HEK293T (cell line): ENCODE data around the gene DIP2A.

Experiments
- ARNT ChIP-seq: fragments of 450-650 bp; IDR thresholded peaks from 2 replicates; pipeline ENCODE4 v1.6.1; 2017; ENCODE audit warnings: mild to moderate bottlenecking
- BHLHE40 ChIP-seq: fragments of 450-650 bp; IDR thresholded peaks from 2 replicates; pipeline ENCODE4 v1.6.1; 2016; ENCODE audit warnings: mild to moderate bottlenecking, moderate library complexity, borderline replicate concordance
- ELF4 ChIP-seq: fragments of 450-650 bp; IDR thresholded peaks from 2 replicates; pipeline ENCODE4 v1.6.1; 2017; ENCODE audit warnings: antibody characterized with exemption
- FOXA1 ChIP-seq: fragments of 450-650 bp; IDR thresholded peaks from 2 replicates; pipeline ENCODE4 v1.6.1; 2016; ENCODE audit warnings: mild to moderate bottlenecking
- FOXK2 ChIP-seq: fragments of 450-650 bp; IDR thresholded peaks from 2 replicates; pipeline ENCODE4 v1.6.1; 2016; ENCODE audit warnings: mild to moderate bottlenecking
- FOXM1 ChIP-seq: fragments of 450-650 bp; IDR thresholded peaks from 2 replicates; pipeline ENCODE4 v1.6.1; 2017; ENCODE audit warnings: mild to moderate bottlenecking, borderline replicate concordance
- LEF1 ChIP-seq: fragments of 450-650 bp; IDR thresholded peaks from 2 replicates; pipeline ENCODE4 v1.6.1; 2017; ENCODE audit warnings: mild to moderate bottlenecking, borderline replicate concordance
- NFRKB ChIP-seq: fragments of 450-650 bp; IDR thresholded peaks from 2 replicates; pipeline ENCODE4 v1.6.1; 2016; ENCODE audit warnings: mild to moderate bottlenecking, moderate library complexity
- SP1 ChIP-seq: fragments of 450-650 bp; IDR thresholded peaks from 2 replicates; pipeline ENCODE4 v1.6.1; 2017
- TARDBP ChIP-seq: fragments of 450-650 bp; IDR thresholded peaks from 2 replicates; pipeline ENCODE4 v1.6.1; 2016
- ZNF384 ChIP-seq: fragments of 450-650 bp; IDR thresholded peaks from 2 replicates; pipeline ENCODE4 v1.6.1; 2016

GRCh38 chr21:46527801-46528200, 69.1 kb downstream of the DIP2A start:
- TF ChIP-seq SP1 = no peak
- no peak for TF ChIP-seq ZNF384
- TF ChIP-seq FOXK2 = no peak
- no peak for TF ChIP-seq TARDBP
- no peak for TF ChIP-seq FOXM1
- TF ChIP-seq ELF4 = no peak
- no peak for TF ChIP-seq BHLHE40
- TF ChIP-seq ARNT = no peak
- TF ChIP-seq FOXA1 = no peak
- no peak for TF ChIP-seq LEF1
- TF ChIP-seq NFRKB = no peak
